ENCODE measurements around the gene ADSL.
"Not testable (repeated sequence)": the region's sequence is repeated elsewhere in the genome, so short reads cannot be mapped to it uniquely, and the experiment has no call there.

Gene ADSL

DNA sequence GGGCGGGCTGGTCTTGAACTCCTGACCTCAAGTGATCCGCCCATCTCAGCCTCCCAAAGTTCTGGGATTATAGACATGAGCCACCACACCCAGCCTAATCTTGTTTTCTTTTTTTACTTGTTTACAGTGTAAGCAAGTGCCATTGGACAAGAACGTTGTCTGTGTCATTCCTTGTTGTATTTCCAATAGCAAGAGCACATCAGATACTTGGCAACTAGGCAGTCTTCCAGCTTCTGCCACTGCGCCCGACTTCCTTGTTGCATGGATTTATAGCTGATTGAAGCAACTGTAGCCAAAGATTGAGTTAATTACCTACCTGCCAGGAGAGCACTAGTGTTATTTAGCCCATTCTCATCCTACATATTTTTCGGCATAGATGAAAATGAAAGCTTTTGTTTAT, 21.0 kb downstream of the ADSL start:
- DNase-seq, result no peak

DNA sequence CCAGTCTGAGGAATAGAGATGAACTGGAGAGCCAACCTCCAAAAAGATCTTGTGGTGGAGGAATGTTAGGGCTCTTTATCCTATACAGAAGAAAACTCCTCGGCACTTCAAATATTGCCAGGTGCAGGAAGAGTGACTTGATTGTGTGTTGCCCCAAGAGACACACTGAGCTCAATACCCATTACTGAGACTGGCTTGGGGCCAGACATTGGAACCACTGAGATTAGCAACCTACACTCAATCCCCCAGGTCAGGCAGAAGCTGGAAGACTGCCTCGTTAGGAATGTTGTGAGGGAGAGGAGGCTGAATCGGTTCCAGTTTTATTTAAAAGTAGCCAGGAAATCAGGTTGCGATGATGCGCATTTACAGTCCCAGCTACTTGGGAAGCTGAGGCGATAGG, 21.7 kb downstream of the ADSL start:
- no peak for DNase-seq

DNA sequence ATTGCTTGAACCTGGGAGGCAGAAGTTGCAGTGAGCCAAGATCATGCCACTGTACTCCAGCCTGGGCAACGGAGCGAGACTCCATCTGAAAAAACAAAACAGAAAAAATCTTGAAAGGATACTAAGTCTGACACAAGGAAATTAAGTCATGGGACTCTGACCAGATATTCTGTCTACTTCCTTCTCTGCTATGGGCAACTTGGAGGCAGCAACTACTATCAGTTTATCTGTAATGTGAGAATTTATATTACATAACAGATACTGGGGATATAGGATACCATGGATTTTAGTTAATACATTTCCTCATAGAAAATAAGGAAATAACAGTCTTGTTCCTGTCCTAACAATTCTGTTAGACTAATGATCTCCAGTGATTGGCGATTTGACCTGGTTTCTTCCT, 22.5 kb downstream of the ADSL start:
- DNase-seq, result no peak

DNA sequence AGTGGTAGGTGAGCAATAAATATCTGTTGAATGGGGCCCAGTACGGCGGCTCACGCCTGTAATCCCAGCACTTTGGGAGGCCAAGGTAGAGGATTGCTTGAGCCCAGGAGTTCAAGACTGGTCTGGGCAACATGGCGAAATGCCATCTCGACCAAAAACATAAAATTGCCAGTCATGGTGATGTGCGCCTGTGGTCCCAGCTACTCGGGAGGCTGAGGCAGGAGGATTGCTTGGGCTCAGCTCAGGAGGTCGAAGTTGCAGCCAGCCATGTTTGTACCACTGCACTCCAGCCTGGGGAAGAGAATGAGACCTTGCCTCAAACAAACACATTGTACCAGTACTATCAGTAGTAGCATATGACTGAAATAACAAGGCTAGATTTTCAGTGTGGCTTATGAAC, 28.3 kb downstream of the ADSL start:
- no peak for DNase-seq

DNA sequence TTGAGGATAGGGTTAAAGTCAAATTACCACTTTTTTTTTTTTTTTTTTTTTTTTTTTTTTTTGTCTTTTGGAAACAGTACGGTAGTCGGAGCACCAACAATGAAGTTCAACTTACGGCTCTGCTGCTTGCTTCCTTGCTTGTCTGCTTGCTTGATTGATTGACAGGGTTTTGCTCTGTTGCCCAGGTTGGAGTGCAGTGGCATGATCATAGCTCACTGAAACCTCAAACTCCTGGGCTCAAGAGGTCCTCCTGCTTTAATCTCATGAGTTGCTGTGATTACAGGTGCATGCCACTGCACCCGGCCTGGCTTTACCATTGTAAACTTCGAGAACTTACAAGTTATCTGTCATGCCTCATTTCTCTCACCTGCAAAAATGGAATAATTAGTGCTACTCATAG, 29.8 kb downstream of the ADSL start:
- no peak for DNase-seq

DNA sequence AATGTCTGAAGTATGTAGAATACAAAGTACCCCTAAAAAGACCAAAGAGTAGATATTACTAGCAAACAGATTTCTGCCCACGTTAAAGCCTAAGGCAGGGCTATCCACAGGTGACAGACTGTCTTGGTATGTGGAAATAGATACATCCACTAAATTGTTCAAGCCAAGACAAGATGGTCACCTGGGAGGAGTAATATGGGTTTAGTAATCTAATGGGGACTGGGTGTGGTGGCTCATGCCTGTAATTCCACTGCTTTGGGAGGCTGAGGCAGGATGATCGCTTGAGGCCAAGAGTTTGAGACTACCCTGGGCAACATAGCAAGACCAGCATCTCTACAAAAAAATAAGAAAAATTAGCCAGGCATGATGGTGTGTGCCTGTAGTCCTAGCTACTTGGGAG, 31.6 kb downstream of the ADSL start:
- DNase-seq, result no peak

DNA sequence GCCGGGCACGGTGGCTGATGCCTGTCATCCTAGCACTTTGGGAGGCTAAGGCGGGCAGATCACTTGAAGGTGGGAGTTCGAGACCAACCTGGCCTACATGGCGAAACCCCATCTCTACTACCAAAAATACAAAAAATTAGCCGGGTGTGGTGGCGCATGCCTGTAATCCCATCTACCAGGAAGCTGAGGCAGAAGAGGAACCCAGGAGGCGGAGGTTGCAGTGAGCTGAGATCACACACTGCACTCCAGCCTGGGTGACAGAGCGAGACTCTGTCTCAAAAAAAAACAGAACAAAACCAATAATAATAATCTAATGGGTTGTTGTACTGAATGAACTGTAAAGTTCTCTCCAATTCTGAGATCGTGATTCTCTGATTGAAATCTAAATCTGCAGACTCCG, 32.1 kb downstream of the ADSL start:
- not testable (repeated sequence) for DNase-seq

DNA sequence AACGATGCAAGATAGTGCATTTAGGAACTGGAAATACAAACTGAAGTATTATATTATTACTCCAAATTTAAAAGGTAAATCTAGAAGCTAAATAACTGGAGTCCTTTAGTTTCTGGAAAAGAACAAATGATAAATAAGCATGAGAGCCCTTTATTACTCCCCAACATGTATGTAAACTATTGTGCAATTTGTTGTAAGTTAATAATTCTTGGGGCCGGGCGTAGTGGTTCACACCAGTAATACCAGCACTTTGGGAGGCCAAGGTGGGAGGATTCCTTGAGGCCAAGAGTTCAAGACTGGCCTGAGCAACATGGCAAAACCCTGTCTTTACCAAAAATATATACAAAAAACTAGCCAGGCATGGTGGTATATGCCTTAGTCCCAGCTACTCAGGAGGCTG, 35.2 kb downstream of the ADSL start:
- DNase-seq, result no peak

DNA sequence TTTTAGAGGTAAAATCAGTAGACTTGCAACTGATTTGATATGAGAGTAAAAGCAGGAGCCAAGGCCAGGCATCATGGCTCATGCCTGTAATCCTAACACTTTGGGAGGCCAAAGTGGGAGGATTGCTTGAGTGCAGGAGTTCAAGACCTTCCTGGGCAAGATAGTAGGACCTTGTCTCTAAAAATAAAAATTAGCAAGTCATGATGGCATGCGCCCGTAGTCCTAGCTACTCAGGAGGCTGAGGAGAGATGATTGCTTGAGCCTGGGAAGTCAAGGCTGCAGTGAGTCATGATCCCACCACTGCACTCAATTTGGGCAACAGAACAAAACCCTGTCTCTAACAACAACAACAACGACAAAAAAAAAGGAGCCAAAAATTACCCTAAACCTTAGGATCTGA, 37.6 kb downstream of the ADSL start:
- no peak for DNase-seq

DNA sequence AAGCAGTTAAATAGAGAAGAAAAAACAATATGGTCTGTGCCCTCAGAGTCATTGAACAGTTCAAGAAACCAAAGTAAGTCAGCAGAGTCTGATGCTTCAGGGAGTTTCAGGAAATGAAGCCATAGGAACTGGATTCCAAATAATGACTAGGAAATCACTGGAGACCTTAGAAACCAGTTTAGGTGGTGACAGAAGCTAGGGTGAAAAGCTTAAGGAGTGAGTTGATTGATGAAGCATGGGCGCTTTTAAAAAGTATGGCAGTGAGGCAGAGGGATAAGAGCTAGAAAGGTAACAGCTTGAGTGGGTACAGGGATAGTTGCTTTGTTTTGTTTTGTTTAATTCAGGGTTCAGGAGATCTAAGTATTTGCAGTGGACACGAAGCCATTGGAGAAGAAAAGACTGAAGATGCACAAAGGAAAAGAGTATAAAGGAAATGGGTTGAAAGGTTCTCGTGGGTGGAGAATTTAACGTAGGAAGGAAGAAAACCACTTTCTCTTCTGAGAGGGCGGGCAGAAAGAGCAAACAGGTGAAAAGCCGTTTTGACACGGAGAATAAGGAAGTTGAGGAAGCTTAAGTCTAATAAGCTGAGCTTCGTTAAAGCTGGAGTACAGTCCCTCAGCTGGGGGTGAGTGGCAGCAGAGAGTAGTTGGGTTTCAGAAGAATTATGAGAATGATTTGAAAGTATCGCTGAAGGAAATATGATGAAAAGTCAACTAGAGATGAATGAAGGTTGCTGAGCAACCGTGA, 38.9 kb downstream of the ADSL start:
- no peak for DNase-seq

DNA sequence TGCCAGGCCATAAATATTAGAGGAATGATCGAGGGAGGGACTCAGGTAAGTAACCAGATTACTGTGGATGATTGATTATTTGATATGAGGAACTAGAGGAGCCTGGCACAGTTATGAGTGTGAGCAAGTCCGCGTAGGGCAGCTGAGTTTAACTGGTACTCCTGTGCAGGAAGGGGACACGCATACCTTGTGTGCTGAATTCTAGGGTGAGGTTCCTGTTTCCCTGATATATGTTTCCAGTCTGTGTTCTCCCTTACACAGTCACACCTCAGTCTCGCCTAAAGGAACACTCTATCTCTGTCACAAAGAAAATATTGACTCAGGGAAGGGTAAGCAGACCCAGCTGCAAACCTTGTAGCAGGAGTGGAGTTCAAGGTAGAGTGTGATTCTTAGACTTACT, 41.4 kb downstream of the ADSL start:
- no peak for DNase-seq

DNA sequence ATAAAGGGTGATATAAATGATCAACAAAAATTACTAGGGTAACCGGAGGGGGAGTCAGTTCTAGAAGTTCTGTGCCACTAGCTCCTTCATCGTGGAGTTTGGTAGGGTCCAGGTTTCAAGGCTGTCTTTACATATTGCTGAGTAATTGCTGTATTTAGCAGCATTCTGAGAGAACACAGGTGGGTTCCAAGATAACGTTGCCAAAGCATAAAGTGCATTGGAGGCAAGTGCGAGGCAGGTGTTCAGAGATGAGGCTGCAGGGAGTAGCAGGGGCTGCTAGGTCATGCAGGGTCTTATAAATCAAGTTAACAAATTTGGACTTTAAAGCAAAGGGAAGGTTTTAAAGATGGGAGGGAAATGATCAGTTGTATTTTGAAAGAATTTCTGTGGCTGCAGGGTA, 41.9 kb downstream of the ADSL start:
- no peak for DNase-seq

DNA sequence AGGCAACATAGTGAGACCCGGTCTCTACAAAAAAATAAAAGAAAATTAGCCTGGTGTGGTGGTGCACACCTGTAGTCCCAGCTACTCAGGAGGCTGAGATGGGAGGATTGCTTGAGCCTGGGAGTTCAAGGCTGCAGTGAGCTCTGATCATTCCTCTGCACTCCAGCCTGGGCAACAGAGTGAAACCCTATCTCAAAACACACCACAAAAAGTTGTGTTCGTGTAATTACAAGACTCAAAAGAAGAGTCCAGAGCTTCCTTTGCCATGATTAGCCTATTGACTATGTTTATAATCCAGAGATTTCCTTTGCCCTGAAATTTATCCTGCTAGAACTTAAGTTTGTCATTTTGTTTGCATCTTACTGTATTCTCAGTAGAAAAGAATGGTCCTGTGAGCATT, 45.1 kb downstream of the ADSL start:
- DNase-seq, result no peak

DNA sequence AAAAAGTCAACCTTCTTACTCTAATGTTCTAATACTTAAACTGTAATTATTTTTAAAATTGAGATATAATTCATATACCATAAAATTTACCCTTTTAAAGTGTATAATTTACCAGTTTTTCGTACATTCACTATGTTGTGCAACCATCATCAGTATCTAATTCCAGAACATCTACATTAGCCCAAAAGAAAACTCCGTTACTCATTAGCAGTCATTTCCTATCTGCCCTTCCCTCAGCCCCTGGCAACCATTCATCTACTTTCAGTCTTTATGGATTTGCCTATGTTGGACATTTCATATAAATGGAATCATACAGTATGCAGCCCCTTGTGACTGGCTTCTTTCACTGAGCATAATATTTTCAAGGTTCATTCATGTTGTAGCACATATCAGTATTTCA, 46.3 kb downstream of the ADSL start:
- no peak for DNase-seq

DNA sequence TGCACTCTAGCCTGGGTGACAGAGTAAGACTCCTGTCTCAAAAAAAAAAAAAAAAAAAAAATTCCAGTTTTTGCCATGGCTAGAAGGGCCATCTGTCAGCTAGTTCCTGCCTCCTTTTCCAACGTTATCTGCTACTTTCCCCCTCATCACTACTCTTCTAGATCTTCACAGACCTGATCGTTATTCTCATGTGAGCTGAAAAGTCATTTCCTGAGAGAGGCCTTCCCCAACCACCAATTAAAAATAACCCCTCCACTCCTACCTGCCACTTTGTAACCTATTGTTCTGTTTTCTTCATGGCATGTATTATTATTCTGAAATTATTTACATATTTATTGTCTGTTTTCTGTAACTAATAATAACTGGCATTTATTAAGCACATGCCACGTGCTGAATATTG, 48.3 kb downstream of the ADSL start:
- no peak for DNase-seq

DNA sequence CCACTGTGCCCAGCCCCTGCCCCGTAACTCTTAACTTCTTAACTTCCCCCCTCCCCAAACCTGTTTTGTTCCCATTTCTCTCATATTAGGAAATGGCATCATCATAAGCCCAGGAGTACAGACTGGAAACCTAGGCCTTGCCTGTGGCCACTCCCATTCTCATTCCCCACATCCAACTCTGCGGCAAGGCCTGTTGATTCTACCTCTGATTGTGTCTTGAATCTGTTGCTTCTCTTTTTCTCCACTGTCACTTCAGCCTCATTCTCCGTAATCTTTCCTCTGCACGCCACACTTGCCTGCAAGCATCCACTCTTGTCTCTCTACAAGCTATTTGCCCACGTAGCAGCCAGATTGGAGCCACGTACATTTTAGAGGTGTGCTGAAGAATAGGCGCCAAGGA, 49.3 kb downstream of the ADSL start:
- DNase-seq, result no peak

DNA sequence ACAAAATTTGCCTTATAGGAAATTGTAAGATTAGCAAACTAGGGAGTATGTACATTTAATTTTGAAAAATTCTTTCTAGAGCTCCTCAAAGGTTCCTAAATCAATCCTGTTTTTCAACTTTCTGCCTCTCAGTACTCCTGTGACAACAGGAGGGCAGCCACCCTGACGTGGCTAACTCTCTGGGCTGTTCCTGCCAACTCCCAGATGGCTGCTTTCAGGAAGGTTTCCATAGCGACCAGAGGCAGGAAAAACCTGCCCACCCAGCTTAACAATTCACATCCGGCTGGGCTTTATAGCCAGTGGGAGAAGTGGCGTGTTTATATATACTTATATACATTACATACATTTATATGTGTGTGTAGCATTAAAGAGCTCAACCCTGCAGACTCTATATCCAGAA, 50.6 kb downstream of the ADSL start:
- DNase-seq, result no peak

DNA sequence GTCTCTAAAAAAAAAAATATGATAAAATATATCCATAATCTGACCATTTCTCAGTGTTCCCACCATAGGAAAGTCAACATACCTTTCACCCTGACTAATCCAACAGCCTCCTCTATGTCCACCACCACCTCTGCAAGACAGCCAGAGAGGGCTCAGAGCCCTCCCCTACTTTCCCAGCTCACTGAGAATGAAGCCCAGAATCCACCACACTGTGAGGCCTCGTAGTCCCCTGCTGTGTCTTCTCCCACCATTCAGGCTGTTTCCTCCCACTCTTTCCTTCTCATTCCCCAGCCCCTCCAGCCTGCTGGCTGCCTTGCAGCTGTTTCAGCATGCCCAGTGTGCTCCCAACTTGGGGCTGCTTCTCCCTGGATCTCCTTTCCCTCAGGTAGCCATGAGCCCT, 51.1 kb downstream of the ADSL start:
- DNase-seq, result no peak

DNA sequence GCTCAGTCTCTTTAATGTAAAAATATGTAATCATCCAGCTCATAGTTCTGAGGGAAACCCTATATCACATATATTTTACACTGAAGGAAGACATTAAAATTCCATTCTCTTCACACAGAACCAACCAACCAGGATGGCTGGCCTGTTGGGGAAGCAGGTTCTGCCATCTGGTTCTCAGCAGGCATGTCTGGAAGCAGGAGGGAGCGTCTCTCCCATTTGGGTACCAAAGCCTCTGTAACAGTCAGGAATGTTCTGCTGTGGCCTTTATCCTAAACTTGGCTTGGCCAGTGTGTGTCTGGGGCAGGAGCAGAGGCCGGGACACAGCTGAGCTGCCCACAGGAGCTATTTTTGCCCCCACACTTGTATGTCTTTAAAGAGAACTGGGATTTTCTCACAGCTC, 53.3 kb downstream of the ADSL start:
- no peak for DNase-seq

DNA sequence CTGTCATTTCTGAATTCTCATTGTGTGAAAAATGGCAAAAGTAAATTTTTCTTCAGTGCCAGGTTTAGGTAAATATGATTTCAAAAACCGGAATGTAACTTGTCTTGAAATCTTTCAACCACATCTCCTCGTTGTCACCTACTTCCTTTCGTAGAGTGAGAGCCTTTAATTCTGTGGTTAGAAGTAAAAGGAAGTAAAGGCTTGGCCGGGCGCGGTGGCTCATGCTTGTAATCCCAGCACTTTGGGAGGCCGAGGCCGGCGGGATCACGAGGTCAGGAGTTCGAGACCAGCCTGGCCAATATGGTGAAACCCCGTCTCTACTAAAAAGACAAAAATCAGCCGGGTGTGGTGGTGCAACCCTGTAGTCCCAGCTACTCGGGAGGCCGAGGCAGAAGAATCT, 53.9 kb downstream of the ADSL start:
- DNase-seq, result no peak

DNA sequence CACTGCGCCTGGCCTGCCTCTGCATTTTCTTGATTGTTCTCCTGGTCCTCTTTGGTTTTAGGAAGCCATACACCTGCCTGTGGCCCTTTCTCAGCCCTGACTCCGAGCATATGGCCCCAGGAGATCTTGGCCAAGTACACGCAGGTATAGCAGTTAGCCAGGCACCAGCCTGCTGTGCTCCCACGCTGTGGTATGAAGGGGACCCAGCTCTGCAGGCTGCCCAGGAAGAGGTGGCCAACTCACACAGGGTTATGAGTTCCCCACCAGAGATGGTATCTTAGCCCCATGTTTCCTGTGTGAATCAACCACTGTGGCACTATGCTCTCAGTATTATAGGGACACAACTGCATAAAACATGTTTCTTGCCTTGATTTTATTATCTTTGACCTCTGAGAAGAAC, 55.2 kb downstream of the ADSL start:
- DNase-seq, result no peak

DNA sequence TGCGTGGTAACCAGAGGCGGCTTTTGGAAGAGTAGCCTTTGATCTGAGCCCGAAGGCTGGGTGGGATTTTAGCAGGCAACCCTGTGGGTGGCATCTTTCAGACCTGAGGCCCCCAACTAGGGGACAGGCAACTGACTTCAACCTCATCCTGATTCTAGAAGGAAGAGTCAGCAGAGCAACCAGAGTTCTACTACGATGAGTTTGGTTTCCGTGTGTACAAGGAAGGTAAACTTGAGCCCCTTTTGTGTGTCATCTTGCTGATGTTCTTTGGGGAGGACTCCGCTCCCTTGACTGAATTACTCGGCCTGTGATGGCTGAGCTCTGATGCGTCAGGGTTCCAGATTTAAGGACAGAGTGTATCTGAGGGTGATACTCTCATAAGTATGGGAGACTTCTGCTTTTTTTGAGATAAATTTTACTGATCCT, 55.7 kb downstream of the ADSL start:
- DNase-seq, result no peak

DNA sequence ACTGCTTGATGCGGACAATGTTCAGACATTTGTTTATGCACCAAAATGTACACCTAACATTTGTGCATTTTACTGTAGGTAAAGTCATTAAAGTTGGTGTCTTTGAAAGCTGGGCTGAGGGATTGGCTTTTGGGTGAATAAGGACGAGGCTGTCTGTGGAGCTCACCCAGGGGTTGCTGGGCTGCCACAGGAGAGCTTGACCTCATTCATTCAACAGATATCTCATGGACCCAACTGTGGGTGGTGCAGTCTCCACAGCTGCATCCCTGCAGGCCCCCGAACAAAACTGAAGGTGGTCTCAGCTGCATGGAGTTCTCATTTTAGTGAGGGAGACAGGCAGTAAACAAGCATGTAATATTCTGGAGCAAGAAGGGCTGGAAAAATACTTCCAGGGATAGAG, 56.8 kb downstream of the ADSL start:
- no peak for DNase-seq

DNA sequence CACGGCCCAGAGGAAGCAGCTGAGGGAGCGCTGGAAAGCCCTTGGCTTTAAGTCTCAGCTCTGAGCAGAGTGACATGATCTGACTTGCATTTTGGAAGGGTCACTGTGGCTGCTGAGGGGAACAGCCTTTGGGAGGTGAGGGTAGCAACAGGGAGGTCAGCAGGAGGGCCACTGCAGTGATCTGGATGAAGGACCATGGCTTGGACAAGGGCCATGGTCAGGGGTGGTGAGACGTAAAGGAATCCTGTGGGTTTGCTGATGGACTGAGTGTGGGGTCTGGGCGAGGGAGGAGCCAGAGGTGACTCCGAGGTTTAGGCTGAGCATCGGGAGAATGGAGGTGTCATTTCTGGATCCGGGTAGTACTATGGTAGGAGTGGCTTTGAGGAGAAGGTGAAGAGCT, 57.4 kb downstream of the ADSL start:
- DNase-seq, result no peak
